ENCODE results near the gene TSPAN12.

DNA sequence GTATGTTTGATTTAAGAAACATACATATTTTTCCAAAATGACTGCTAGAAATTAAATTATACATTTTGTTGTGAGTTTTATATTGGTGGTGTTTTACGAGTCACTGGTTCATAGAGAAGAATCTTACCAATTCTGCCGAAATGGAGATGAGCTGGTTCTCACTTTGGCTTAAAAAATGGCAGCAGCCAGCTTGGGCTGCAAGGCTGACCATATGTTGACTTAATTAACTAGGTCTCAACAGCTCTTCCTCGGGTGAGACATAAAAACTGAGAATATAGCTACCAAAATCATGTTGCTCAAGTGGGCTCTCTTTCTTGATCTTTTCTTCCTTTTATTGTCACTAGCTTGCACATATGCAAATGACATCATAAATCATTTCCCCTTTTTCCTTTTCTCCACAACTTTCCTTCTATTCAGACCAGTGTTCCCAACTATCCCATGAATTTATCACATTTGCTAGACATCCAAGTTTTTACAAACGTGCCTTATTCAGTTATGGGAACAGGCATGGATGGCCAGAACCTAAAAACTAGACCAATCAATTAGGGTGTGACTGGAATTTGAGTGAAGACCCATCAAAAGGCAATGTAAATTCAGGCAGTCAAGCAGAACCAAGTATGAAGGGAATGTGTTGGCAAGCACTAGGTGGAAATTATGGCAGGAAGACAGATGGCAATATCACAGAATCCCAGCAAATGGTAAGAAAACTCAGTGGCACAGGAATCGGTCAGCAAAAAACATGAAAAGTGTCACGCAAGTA, 6.4 kb upstream of the TSPAN12 start:
- TF ChIP-seq CTCF (IDR thresholded peaks at IDR 0.05) (no peak), FOSL2 (IDR thresholded peaks at IDR 0.05) (no peak), FOSL2 (CRISPR knock-in tag; IDR thresholded peaks at IDR 0.05) (no peak), CBX2 (IDR thresholded peaks at IDR 0.05; ENCODE audit: borderline replicate concordance, low read depth) (no peak), BHLHE40 (IDR thresholded peaks at IDR 0.05; ENCODE audit: low read depth, low read length) (no peak), CBX8 (IDR thresholded peaks at IDR 0.05) (no peak), SMC3 (IDR thresholded peaks at IDR 0.05) (no peak)
- TF ChIP-seq, protein P1, sequence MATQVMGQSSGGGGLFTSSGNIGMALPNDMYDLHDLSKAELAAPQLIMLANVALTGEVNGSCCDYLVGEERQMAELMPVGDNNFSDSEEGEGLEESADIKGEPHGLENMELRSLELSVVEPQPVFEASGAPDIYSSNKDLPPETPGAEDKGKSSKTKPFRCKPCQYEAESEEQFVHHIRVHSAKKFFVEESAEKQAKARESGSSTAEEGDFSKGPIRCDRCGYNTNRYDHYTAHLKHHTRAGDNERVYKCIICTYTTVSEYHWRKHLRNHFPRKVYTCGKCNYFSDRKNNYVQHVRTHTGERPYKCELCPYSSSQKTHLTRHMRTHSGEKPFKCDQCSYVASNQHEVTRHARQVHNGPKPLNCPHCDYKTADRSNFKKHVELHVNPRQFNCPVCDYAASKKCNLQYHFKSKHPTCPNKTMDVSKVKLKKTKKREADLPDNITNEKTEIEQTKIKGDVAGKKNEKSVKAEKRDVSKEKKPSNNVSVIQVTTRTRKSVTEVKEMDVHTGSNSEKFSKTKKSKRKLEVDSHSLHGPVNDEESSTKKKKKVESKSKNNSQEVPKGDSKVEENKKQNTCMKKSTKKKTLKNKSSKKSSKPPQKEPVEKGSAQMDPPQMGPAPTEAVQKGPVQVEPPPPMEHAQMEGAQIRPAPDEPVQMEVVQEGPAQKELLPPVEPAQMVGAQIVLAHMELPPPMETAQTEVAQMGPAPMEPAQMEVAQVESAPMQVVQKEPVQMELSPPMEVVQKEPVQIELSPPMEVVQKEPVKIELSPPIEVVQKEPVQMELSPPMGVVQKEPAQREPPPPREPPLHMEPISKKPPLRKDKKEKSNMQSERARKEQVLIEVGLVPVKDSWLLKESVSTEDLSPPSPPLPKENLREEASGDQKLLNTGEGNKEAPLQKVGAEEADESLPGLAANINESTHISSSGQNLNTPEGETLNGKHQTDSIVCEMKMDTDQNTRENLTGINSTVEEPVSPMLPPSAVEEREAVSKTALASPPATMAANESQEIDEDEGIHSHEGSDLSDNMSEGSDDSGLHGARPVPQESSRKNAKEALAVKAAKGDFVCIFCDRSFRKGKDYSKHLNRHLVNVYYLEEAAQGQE (IDR thresholded peaks at IDR 0.05) = no peak

Data from A549 (cell line).